Endodermal cell (in vitro differentiated cells): ENCODE data around the gene WBP1. TPM values are rescaled to one million over a fixed set of nuclear protein-coding genes. Genes with fewer than 3 reads are reported as not detected.
A peak's percentile ranks its signal among the peaks of the same experiment; 100 is the strongest.

Experiments
- DNase-seq: peaks from one replicate; pipeline ENCODE4 v3.0.0-alpha.2; 2017
- H3K27ac ChIP-seq: 2 replicates; pipeline ENCODE4 v1.5.1; 2013; ENCODE audit warnings: mild to moderate bottlenecking, low read depth, low read length, moderate library complexity
- H3K27me3 ChIP-seq: 2 replicates; pipeline ENCODE4 v1.6.1; 2013; ENCODE audit warnings: mild to moderate bottlenecking, low read length, moderate library complexity; ENCODE audit not compliant: insufficient read depth, control insufficient read depth, poor library complexity, severe bottlenecking
- H3K36me3 ChIP-seq: 2 replicates; pipeline ENCODE4 v1.7.0; 2013; ENCODE audit warnings: mild to moderate bottlenecking, low read length, moderate library complexity; ENCODE audit not compliant: control insufficient read depth, insufficient read depth
- H3K4me1 ChIP-seq: one replicate; pipeline ENCODE4 v1.7.0; 2013; ENCODE audit warnings: low read length; ENCODE audit not compliant: control insufficient read depth, insufficient read depth
- H3K4me3 ChIP-seq: 2 replicates; pipeline ENCODE4 v1.5.1; 2013; ENCODE audit warnings: mild to moderate bottlenecking, low read length, moderate library complexity
- H3K9ac ChIP-seq: 2 replicates; pipeline ENCODE4 v1.6.1; 2013; ENCODE audit warnings: mild to moderate bottlenecking, low read length, moderate library complexity; ENCODE audit not compliant: poor library complexity, severe bottlenecking; ENCODE audit errors: extremely low read depth
- H3K9me3 ChIP-seq: 2 replicates; pipeline ENCODE4 v1.6.1; 2013; ENCODE audit warnings: mild to moderate bottlenecking, low read length, moderate library complexity; ENCODE audit not compliant: control insufficient read depth
- H3K27ac Mint-ChIP-seq: 2 replicates; pipeline ENCODE4 v1.8.0; 2020; ENCODE audit warnings: mixed read lengths
- H3K27me3 Mint-ChIP-seq: 2 replicates; pipeline ENCODE4 v1.8.0; 2021; ENCODE audit warnings: mild to moderate bottlenecking, mixed read lengths; ENCODE audit not compliant: insufficient read depth
- H3K36me3 Mint-ChIP-seq: 2 replicates; pipeline ENCODE4 v1.8.0; 2020; ENCODE audit warnings: low read depth, mixed read lengths
- H3K4me1 Mint-ChIP-seq: 2 replicates; pipeline ENCODE4 v1.8.0; 2020; ENCODE audit warnings: mixed read lengths
- H3K4me3 Mint-ChIP-seq: 2 replicates; pipeline ENCODE4 v1.8.0; 2020; ENCODE audit warnings: mild to moderate bottlenecking, moderate library complexity, mixed read lengths
- H3K9me3 Mint-ChIP-seq: 2 replicates; pipeline ENCODE4 v1.8.0; 2020; ENCODE audit warnings: mild to moderate bottlenecking, mixed read lengths
- CTCF ChIP-seq: fragments of 200-600 bp; sonication (generic); conservative IDR thresholded peaks from 2 replicates; pipeline ENCODE4 v1.5.0; 2021; ENCODE audit warnings: antibody characterized with exemption, mild to moderate bottlenecking
- WGBS, 2 experiments: methylation state at CpG; one replicate each; pipeline versions ENCODE4 v1.1.5 to v1.1.7; 2013; ENCODE audit warnings: missing lambda C conversion rate in 2 of 2, mixed read lengths in 1 of 2; ENCODE audit not compliant: insufficient coverage in 1 of 2, insufficient read length in 1 of 2; 5-methylcytosine and 5-hydroxymethylcytosine counted together
- total RNA-seq, 2 donors: library from RNA; stranded (reverse); fragmentation: NEBNext Ultra II Directional in 1 of 2; extraction: Animal tissue kit (Norgen Biotek cat#: 25700) in 1 of 2; gene quantifications; 2 replicates in 1 of 2; 3 replicates in 1 of 2; pipeline ENCODE4 v1.2.1, GENCODE V29; 2021

Gene WBP1
- total RNA-seq, 2 donors from 2014 or later: 110 to 116 TPM

GRCh38 chr2:74499940-74500577 is 41.8 kb downstream of the WBP1 start:
- H3K4me3 Mint-ChIP-seq: peak overlapping the region; percentile 51
- peak; percentile 50 for DNase-seq
- 37 to 43% methylated on average over 12 to 15 of the region's 15 CpGs for WGBS, 2 experiments

GRCh38 chr2:74500578-74500946 is 42.3 kb downstream of the WBP1 start:
- Mint-ChIP-seq H3K27ac (no peak overlapping the region), H3K36me3 (peaks cover 14% of the 10 kb centered on the region), H3K9me3 (no peaks in the 10 kb centered on the region), H3K4me3 (peak overlapping the region; percentile 51), H3K4me1 (peaks cover 32% of the 10 kb centered on the region), H3K27me3 (peaks cover 96% of the 10 kb centered on the region)
- Histone ChIP-seq H3K9me3 (no peaks in the 10 kb centered on the region), H3K4me3 (no peak overlapping the region), H3K27ac (no peak overlapping the region), H3K9ac (no peak overlapping the region), H3K36me3 (peaks cover 5% of the 10 kb centered on the region), H3K4me1 (no peaks in the 10 kb centered on the region), H3K27me3 (peaks cover 100% of the 10 kb centered on the region)
- no peak for TF ChIP-seq CTCF
- peak; percentile 69 for DNase-seq

More at GRCh38 chr2:74499940-74500577, 41.8 kb downstream of the WBP1 start:
- H3K9me3 ChIP-seq: no peaks in the 10 kb centered on the region
- peak overlapping the region; percentile 75 for H3K4me3 ChIP-seq
- H3K27ac ChIP-seq: no peak overlapping the region
- peaks cover 96% of the 10 kb centered on the region for H3K27me3 ChIP-seq
- Mint-ChIP-seq H3K9me3 (no peaks in the 10 kb centered on the region), H3K27ac (no peak overlapping the region), H3K27me3 (peaks cover 100% of the 10 kb centered on the region), H3K36me3 (peaks cover 9% of the 10 kb centered on the region), H3K4me1 (peaks cover 32% of the 10 kb centered on the region)
- H3K4me1 ChIP-seq: no peaks in the 10 kb centered on the region
- no peak for TF ChIP-seq CTCF
- no peak overlapping the region for H3K9ac ChIP-seq
- H3K36me3 ChIP-seq: peaks cover under 1% of the 10 kb centered on the region

GRCh38 chr2:74501335-74502071 is 43.3 kb downstream of the WBP1 start:
- H3K9ac ChIP-seq: no peak overlapping the region
- Mint-ChIP-seq H3K9me3 (no peaks in the 10 kb centered on the region), H3K27ac (no peak overlapping the region), H3K27me3 (peaks cover 88% of the 10 kb centered on the region), H3K4me3 (peak overlapping the region; percentile 68), H3K36me3 (peaks cover 19% of the 10 kb centered on the region), H3K4me1 (peaks cover 33% of the 10 kb centered on the region)
- H3K36me3 ChIP-seq: peaks cover 11% of the 10 kb centered on the region
- no peaks in the 10 kb centered on the region for H3K9me3 ChIP-seq
- peak; percentile 60 for DNase-seq
- peaks cover 94% of the 10 kb centered on the region for H3K27me3 ChIP-seq
- WGBS, 2 experiments: 45 to 59% methylated on average over 10 to 18 of the region's 18 CpGs
- peaks cover under 1% of the 10 kb centered on the region for H3K4me1 ChIP-seq
- H3K27ac ChIP-seq: no peak overlapping the region
- no peak overlapping the region for H3K4me3 ChIP-seq
- no peak for TF ChIP-seq CTCF
